HG03064 (cell line): ENCODE results near the gene IQUB.
A peak's percentile ranks its signal among the peaks of the same experiment; 100 is the strongest.
"Not testable (repeated sequence)": the region's sequence is repeated elsewhere in the genome, so short reads cannot be mapped to it uniquely, and the experiment has no call there.

ENCODE experiments used
- ATAC-seq: cut with Tn5 transposase; IDR thresholded peaks from one replicate; pipeline ENCODE4 v1.9.1; 2021; ENCODE audit warnings: low read depth; ENCODE audit not compliant: unreplicated experiment

IQUB gene

GRCh38 chr7:123534383-123535260 lies at the start of gene IQUB:
IQUB (minus strand) TSS chr7:123534595; CDS start chr7:123512340, 22,255 bp downstream.
- peak; percentile 78 for ATAC-seq

- ATAC-seq: no peak
Measured at GRCh38 chr7:123583821-123584220, 49.4 kb upstream of the IQUB start.

- ATAC-seq: peak; percentile 19
Measured at GRCh38 chr7:123581162-123581459, 46.7 kb upstream of the IQUB start.

GRCh38 chr7:123580406-123581161 lies 46.2 kb upstream of the IQUB start:
- ATAC-seq: peak; percentile 67

- ATAC-seq: no peak
Measured at GRCh38 chr7:123579416-123579815, 45.0 kb upstream of the IQUB start.

- no peak for ATAC-seq
Measured at GRCh38 chr7:123573896-123574467, 39.6 kb upstream of the IQUB start.

GRCh38 chr7:123573341-123573740 lies 38.9 kb upstream of the IQUB start:
- no peak for ATAC-seq

GRCh38 chr7:123571684-123572083 lies 37.3 kb upstream of the IQUB start:
- no peak for ATAC-seq

GRCh38 chr7:123571187-123571586 lies 36.8 kb upstream of the IQUB start:
- ATAC-seq: no peak

GRCh38 chr7:123570390-123571182 lies 36.2 kb upstream of the IQUB start:
- ATAC-seq: no peak

- no peak for ATAC-seq
Measured at GRCh38 chr7:123569352-123570010, 35.1 kb upstream of the IQUB start.

- no peak for ATAC-seq
Measured at GRCh38 chr7:123562121-123562520, 27.7 kb upstream of the IQUB start.

- no peak for ATAC-seq
Measured at GRCh38 chr7:123558289-123558874, 24.0 kb upstream of the IQUB start.

- ATAC-seq: peak; percentile 97
Measured at GRCh38 chr7:123557398-123558288, 23.2 kb upstream of the IQUB start, which contains the start of gene NDUFA5. NDUFA5 (minus strand) TSS chr7:123557818; CDS start chr7:123557795, 23 bp downstream.

- no peak for ATAC-seq
Measured at GRCh38 chr7:123557016-123557397, 22.6 kb upstream of the IQUB start.

GRCh38 chr7:123555484-123555883 lies 21.1 kb upstream of the IQUB start:
- ATAC-seq: no peak

GRCh38 chr7:123553159-123553558 lies 18.8 kb upstream of the IQUB start:
- no peak for ATAC-seq

GRCh38 chr7:123552641-123553040 lies 18.2 kb upstream of the IQUB start:
- no peak for ATAC-seq

- not testable (repeated sequence) for ATAC-seq
Measured at GRCh38 chr7:123552134-123552533, 17.7 kb upstream of the IQUB start.
